Measurements from ENCODE around the gene ZNF165. TPM values are rescaled to one million over a fixed set of nuclear protein-coding genes. Genes with fewer than 3 reads are reported as not detected.
A peak's percentile ranks its signal among the peaks of the same experiment; 100 is the strongest.

The ZNF165 gene
- total and polyA plus RNA-seq, 2 of the 4 experiments (the other 2 are of a cell fraction), result 0.07 to 0.36 TPM

GRCh38 chr6:28090917-28091586, 10.7 kb downstream of the ZNF165 start:
- intact Hi-C loops (cut with micrococcal nuclease), result no loop called here
- no peaks in the 10 kb centered on the region for H3K9me1 ChIP-seq (ENCODE audit: insufficient read depth, low read length)
- H3K4ac ChIP-seq (ENCODE audit: low read depth, low read length), result peak overlapping the region; percentile 59
- H2BK5ac ChIP-seq (ENCODE audit: low read depth, low read length, poor library complexity, severe bottlenecking), result no peak overlapping the region
- H3K9ac ChIP-seq (ENCODE audit: low read depth, low read length), result 0 out of 2 replicates have a peak overlapping the region, but pooled peaks have one; percentile 60
- H3K36me3 ChIP-seq (ENCODE audit: control insufficient read depth, insufficient read depth, low read length), result no peaks in the 10 kb centered on the region
- H3K4me3 ChIP-seq (ENCODE audit: insufficient read depth, low read depth, low read length), result peak overlapping the region; percentile 62
- H4K20me1 ChIP-seq (ENCODE audit: insufficient read depth, low read length), result no peaks in the 10 kb centered on the region
- no peaks in the 10 kb centered on the region for H3K79me1 ChIP-seq (ENCODE audit: low read depth in 1 of 2, low read length in 2 of 2)
- no peak overlapping the region for H3K23ac ChIP-seq (ENCODE audit: low read depth, low read length)
- H2BK20ac ChIP-seq (ENCODE audit: low read depth, low read length), result no peak overlapping the region
- ATAC-seq (ENCODE audit: low read depth) (peak; percentile 96), DNase-seq (no peak)
- peak overlapping the region; percentile 42 to 92 for H4K8ac ChIP-seq (ENCODE audit: low read depth in 2 of 2, low read length in 2 of 2)
- H3K9me3 ChIP-seq (ENCODE audit: control insufficient read depth, insufficient read depth, low read length), result peaks cover 7% of the 10 kb centered on the region; the same call in 1 of the 2 replicates
- no peak overlapping the region for H2AK5ac ChIP-seq (ENCODE audit: low read depth, low read length)
- no TSS peak for BruUV-seq (replicated peaks)
- H4K91ac ChIP-seq (ENCODE audit: insufficient read depth, low read depth, low read length), result peak overlapping the region; percentile 55; the same call in 1 of the 2 replicates
- WGBS, 2 experiments (ENCODE audit: extremely low coverage in 2 of 2, insufficient read length in 1 of 2), result 5% methylated on average over 7 of the region's 33 CpGs; no CpG with 5 or more reads in 1 of the 2 experiments
- no peak overlapping the region for H2AK9ac ChIP-seq (replicated peaks; ENCODE audit: low read depth, low read length, poor library complexity)
- in situ Hi-C loops (cut with MboI; ENCODE audit: low sequenced_read_pairs), result no loop called here
- peak overlapping the region; percentile 61 for H3K4me2 ChIP-seq (ENCODE audit: low read depth, low read length)
- H3K18ac ChIP-seq (ENCODE audit: low read depth, low read length), result no peak overlapping the region; the same call in 1 of the 2 replicates
- peak overlapping the region; percentile 30; the same call in 1 of the 2 replicates for H3K56ac ChIP-seq (ENCODE audit: extremely low read depth, insufficient read depth, low read length)
- no peak overlapping the region for H3K27ac ChIP-seq (ENCODE audit: insufficient read depth, low read length)
- H2BK120ac ChIP-seq (ENCODE audit: low read depth, low read length), result no peak overlapping the region
- no peaks in the 10 kb centered on the region for H3K27me3 ChIP-seq (ENCODE audit: control insufficient read depth, insufficient read depth, low read length)
- POLR2A ChIA-PET (ENCODE audit: unreplicated experiment), result no interaction called here
- H2BK15ac ChIP-seq (ENCODE audit: low read depth, low read length), result no peak overlapping the region
- H3K4me1 ChIP-seq (ENCODE audit: control insufficient read depth, insufficient read depth, low read length), result no peaks in the 10 kb centered on the region
- peak overlapping the region; percentile 92 for H2AFZ ChIP-seq (replicated peaks; ENCODE audit: low read length, poor library complexity)
- H3K14ac ChIP-seq (replicated peaks; ENCODE audit: low read depth, low read length), result no peak overlapping the region
- CTCF ChIA-PET, result no interaction called here
- dilution Hi-C loops (cut with HindIII; ENCODE audit: low sequenced_read_pairs, unreplicated experiment), result no loop called here
- TF ChIP-seq RFX5 (IDR thresholded peaks at IDR 0.05; ENCODE audit: low read depth, low read length) (no peak), MAFK (IDR thresholded peaks at IDR 0.05; ENCODE audit: low read depth, low read length) (no peak), RCOR1 (IDR thresholded peaks at IDR 0.05; ENCODE audit: insufficient replicate concordance, low read length) (no peak), NFE2L2 (IDR thresholded peaks at IDR 0.05; ENCODE audit: low read depth, low read length) (no peak), CEBPB (IDR thresholded peaks at IDR 0.05; ENCODE audit: low read depth, low read length) (no peak), CHD1 (IDR thresholded peaks at IDR 0.05; ENCODE audit: low read depth, low read length) (no peak), SMC3 (IDR thresholded peaks at IDR 0.05; ENCODE audit: low read depth, low read length) (no peak), POLR2A (IDR thresholded peaks at IDR 0.05; ENCODE audit: low read depth, low read length) (no peak), RAD21 (IDR thresholded peaks at IDR 0.05; ENCODE audit: low read length) (no peak), MXI1 (IDR thresholded peaks at IDR 0.05; ENCODE audit: borderline replicate concordance, low read depth, low read length) (no peak), FOS (IDR thresholded peaks at IDR 0.05; ENCODE audit: low read depth, low read length) (no peak), CTCF (conservative IDR thresholded peaks at IDR 0.05; ENCODE audit: low read depth, low read length) (no peak), ELK1 (IDR thresholded peaks at IDR 0.05; ENCODE audit: borderline replicate concordance, low read depth, low read length) (no peak), BHLHE40 (IDR thresholded peaks at IDR 0.05; ENCODE audit: low read depth, low read length) (no peak), USF2 (IDR thresholded peaks at IDR 0.05; ENCODE audit: low read depth, low read length) (no peak), MAZ (IDR thresholded peaks at IDR 0.05; ENCODE audit: borderline replicate concordance, low read depth, low read length) (no peak)
- peak overlapping the region; percentile 91 for H4K5ac ChIP-seq (ENCODE audit: low read depth, low read length)

Data from IMR-90 (cell line).